Fibroblast of skin of back (primary cell): ENCODE measurements around the gene CYB561D1. TPM values are rescaled to one million over a fixed set of nuclear protein-coding genes. Genes with fewer than 3 reads are reported as not detected.
"Not testable (repeated sequence)": the region's sequence is repeated elsewhere in the genome, so short reads cannot be mapped to it uniquely, and the experiment has no call there.

ENCODE experiments used
- DNase-seq: peaks from one replicate; pipeline ENCODE4 v3.0.0-alpha.2; 2013
- polyA plus RNA-seq, 2 experiments: library from polyadenylated mRNA; unstranded; fragments of 120-200 nt; gene quantifications; one replicate each; pipeline ENCODE4 v1.2.1, GENCODE V29; 2013; ENCODE audit not compliant: insufficient read length in 2 of 2

Gene CYB561D1
- polyA plus RNA-seq (2013, experiment 1 of 2; ENCODE audit: insufficient read length): 8.2 TPM
- 6.3 TPM for polyA plus RNA-seq (2013, experiment 2 of 2; ENCODE audit: insufficient read length)

- DNase-seq: peak; percentile 82
Observed at GRCh38 chr1:109493805-109494539, at the start of gene CYB561D1. TSS of gene CYB561D1 (plus strand) at chr1:109494094. CDS start at chr1:109494140, 46 bp downstream.

GRCh38 chr1:109444346-109444745, 49.5 kb upstream of the CYB561D1 start:
- no peak for DNase-seq

GRCh38 chr1:109445949-109446695, 47.8 kb upstream of the CYB561D1 start:
- DNase-seq: not testable (repeated sequence)

- DNase-seq: no peak
Observed at GRCh38 chr1:109447524-109447923, 46.4 kb upstream of the CYB561D1 start.

- no peak for DNase-seq
Observed at GRCh38 chr1:109454497-109455133, 39.3 kb upstream of the CYB561D1 start.

- no peak for DNase-seq
Observed at GRCh38 chr1:109457819-109458218, 36.1 kb upstream of the CYB561D1 start.

GRCh38 chr1:109466125-109466451, 27.8 kb upstream of the CYB561D1 start:
- DNase-seq: no peak

GRCh38 chr1:109466452-109467300, 27.2 kb upstream of the CYB561D1 start, which contains the start of gene SYPL2:
TSS of gene SYPL2 (plus strand) at chr1:109466546. CDS start at chr1:109466844, 298 bp downstream.
- peak; percentile 17 for DNase-seq

GRCh38 chr1:109467301-109467777, 26.6 kb upstream of the CYB561D1 start:
- no peak for DNase-seq

GRCh38 chr1:109468061-109468460, 25.8 kb upstream of the CYB561D1 start:
- no peak for DNase-seq

- no peak for DNase-seq
Observed at GRCh38 chr1:109468903-109469302, 25.0 kb upstream of the CYB561D1 start.

- DNase-seq: no peak
Observed at GRCh38 chr1:109470245-109470644, 23.6 kb upstream of the CYB561D1 start.

- no peak for DNase-seq
Observed at GRCh38 chr1:109472779-109473178, 21.1 kb upstream of the CYB561D1 start.

- not testable (repeated sequence) for DNase-seq
Observed at GRCh38 chr1:109473284-109474057, 20.4 kb upstream of the CYB561D1 start.

GRCh38 chr1:109474697-109475096, 19.2 kb upstream of the CYB561D1 start:
- DNase-seq: no peak

GRCh38 chr1:109475261-109475660, 18.6 kb upstream of the CYB561D1 start:
- DNase-seq: no peak

- DNase-seq: no peak
Observed at GRCh38 chr1:109476825-109477224, 17.1 kb upstream of the CYB561D1 start.

- DNase-seq: no peak
Observed at GRCh38 chr1:109477821-109478220, 16.1 kb upstream of the CYB561D1 start.

GRCh38 chr1:109478806-109479205, 15.1 kb upstream of the CYB561D1 start:
- DNase-seq: no peak

GRCh38 chr1:109479311-109479710, 14.6 kb upstream of the CYB561D1 start:
- no peak for DNase-seq

GRCh38 chr1:109479901-109480300, 14.0 kb upstream of the CYB561D1 start:
- no peak for DNase-seq
